Endodermal cell (in vitro differentiated cells): ENCODE data around the gene SORD. TPM values are rescaled to one million over a fixed set of nuclear protein-coding genes. Genes with fewer than 3 reads are reported as not detected.

Source experiments
- DNase-seq: peaks from one replicate; pipeline ENCODE4 v3.0.0-alpha.2; 2017
- H3K27ac ChIP-seq: 2 replicates; pipeline ENCODE4 v1.5.1; 2013; ENCODE audit warnings: mild to moderate bottlenecking, low read depth, low read length, moderate library complexity
- H3K27me3 ChIP-seq: 2 replicates; pipeline ENCODE4 v1.6.1; 2013; ENCODE audit warnings: mild to moderate bottlenecking, low read length, moderate library complexity; ENCODE audit not compliant: insufficient read depth, control insufficient read depth, poor library complexity, severe bottlenecking
- H3K36me3 ChIP-seq: 2 replicates; pipeline ENCODE4 v1.7.0; 2013; ENCODE audit warnings: mild to moderate bottlenecking, low read length, moderate library complexity; ENCODE audit not compliant: control insufficient read depth, insufficient read depth
- H3K4me1 ChIP-seq: one replicate; pipeline ENCODE4 v1.7.0; 2013; ENCODE audit warnings: low read length; ENCODE audit not compliant: control insufficient read depth, insufficient read depth
- H3K4me3 ChIP-seq: 2 replicates; pipeline ENCODE4 v1.5.1; 2013; ENCODE audit warnings: mild to moderate bottlenecking, low read length, moderate library complexity
- H3K9ac ChIP-seq: 2 replicates; pipeline ENCODE4 v1.6.1; 2013; ENCODE audit warnings: mild to moderate bottlenecking, low read length, moderate library complexity; ENCODE audit not compliant: poor library complexity, severe bottlenecking; ENCODE audit errors: extremely low read depth
- H3K9me3 ChIP-seq: 2 replicates; pipeline ENCODE4 v1.6.1; 2013; ENCODE audit warnings: mild to moderate bottlenecking, low read length, moderate library complexity; ENCODE audit not compliant: control insufficient read depth
- H3K27ac Mint-ChIP-seq: 2 replicates; pipeline ENCODE4 v1.8.0; 2020; ENCODE audit warnings: mixed read lengths
- H3K27me3 Mint-ChIP-seq: 2 replicates; pipeline ENCODE4 v1.8.0; 2021; ENCODE audit warnings: mild to moderate bottlenecking, mixed read lengths; ENCODE audit not compliant: insufficient read depth
- H3K36me3 Mint-ChIP-seq: 2 replicates; pipeline ENCODE4 v1.8.0; 2020; ENCODE audit warnings: low read depth, mixed read lengths
- H3K4me1 Mint-ChIP-seq: 2 replicates; pipeline ENCODE4 v1.8.0; 2020; ENCODE audit warnings: mixed read lengths
- H3K4me3 Mint-ChIP-seq: 2 replicates; pipeline ENCODE4 v1.8.0; 2020; ENCODE audit warnings: mild to moderate bottlenecking, moderate library complexity, mixed read lengths
- H3K9me3 Mint-ChIP-seq: 2 replicates; pipeline ENCODE4 v1.8.0; 2020; ENCODE audit warnings: mild to moderate bottlenecking, mixed read lengths
- CTCF ChIP-seq: fragments of 200-600 bp; sonication (generic); conservative IDR thresholded peaks from 2 replicates; pipeline ENCODE4 v1.5.0; 2021; ENCODE audit warnings: antibody characterized with exemption, mild to moderate bottlenecking
- WGBS, 2 experiments: methylation state at CpG; one replicate each; pipeline versions ENCODE4 v1.1.5 to v1.1.7; 2013; ENCODE audit warnings: missing lambda C conversion rate in 2 of 2, mixed read lengths in 1 of 2; ENCODE audit not compliant: insufficient coverage in 1 of 2, insufficient read length in 1 of 2; 5-methylcytosine and 5-hydroxymethylcytosine counted together
- total RNA-seq, 2 donors: library from RNA; stranded (reverse); fragmentation: NEBNext Ultra II Directional in 1 of 2; extraction: Animal tissue kit (Norgen Biotek cat#: 25700) in 1 of 2; gene quantifications; 2 replicates in 1 of 2; 3 replicates in 1 of 2; pipeline ENCODE4 v1.2.1, GENCODE V29; 2021

The SORD gene
- total RNA-seq, 2 donors from 2014 or later = 28.7 to 40.3 TPM

DNA sequence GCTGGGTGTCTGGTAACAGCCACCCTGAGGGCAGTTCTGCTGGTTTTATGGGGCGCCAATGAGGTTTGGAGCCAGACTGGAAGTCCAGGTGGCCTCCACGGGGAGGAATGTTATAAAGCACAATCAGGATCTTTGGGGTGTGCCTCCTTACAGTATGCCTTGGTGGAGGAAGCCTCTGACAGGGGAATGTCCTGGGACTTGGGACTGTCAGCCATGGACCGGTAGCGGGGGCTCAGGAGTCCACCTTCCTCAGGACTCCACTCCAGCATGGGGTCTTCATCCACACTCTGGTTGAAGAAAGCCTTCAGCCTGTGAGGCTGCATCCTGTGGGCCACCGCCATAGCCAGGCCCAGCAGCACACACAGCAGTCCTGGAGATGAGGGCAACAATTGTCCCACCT, 96.0 kb downstream of the SORD start:
- peaks cover 89% of the 10 kb centered on the region for H3K27me3 Mint-ChIP-seq

GRCh38 chr15:45120081-45120972, 97.3 kb downstream of the SORD start:
- no peak overlapping the region for H3K9ac ChIP-seq
- no peaks in the 10 kb centered on the region for H3K36me3 Mint-ChIP-seq
- DNase-seq = no peak
- H3K27ac ChIP-seq = no peak overlapping the region
- peaks cover 87% of the 10 kb centered on the region for H3K27me3 Mint-ChIP-seq
- no peaks in the 10 kb centered on the region for H3K4me1 Mint-ChIP-seq
- H3K9me3 Mint-ChIP-seq = peaks cover 7% of the 10 kb centered on the region
- TF ChIP-seq CTCF = no peak
- H3K27me3 ChIP-seq = peaks cover 85% of the 10 kb centered on the region
- H3K36me3 ChIP-seq = no peaks in the 10 kb centered on the region
- H3K9me3 ChIP-seq = no peaks in the 10 kb centered on the region
- 90 to 98% methylated on average over 7 to 10 of the region's 10 CpGs for WGBS, 2 experiments
- H3K4me1 ChIP-seq = no peaks in the 10 kb centered on the region
- no peak overlapping the region for H3K4me3 ChIP-seq
- H3K27ac Mint-ChIP-seq = no peak overlapping the region
- no peak overlapping the region for H3K4me3 Mint-ChIP-seq

More for the DNA sequence above, 96.0 kb downstream of the SORD start:
- no peaks in the 10 kb centered on the region for H3K36me3 Mint-ChIP-seq
- H3K4me1 Mint-ChIP-seq = peaks cover 3% of the 10 kb centered on the region
- H3K4me3 ChIP-seq = no peak overlapping the region
- peaks cover 85% of the 10 kb centered on the region for H3K27me3 ChIP-seq
- H3K9me3 Mint-ChIP-seq = peaks cover 7% of the 10 kb centered on the region
- no peak overlapping the region for H3K27ac Mint-ChIP-seq
- no peak for TF ChIP-seq CTCF
- no peaks in the 10 kb centered on the region for H3K36me3 ChIP-seq
- H3K4me1 ChIP-seq = no peaks in the 10 kb centered on the region
- no peak overlapping the region for H3K4me3 Mint-ChIP-seq
- no peaks in the 10 kb centered on the region for H3K9me3 ChIP-seq
- H3K27ac ChIP-seq = no peak overlapping the region
- DNase-seq = no peak
- 86 to 95% methylated on average over 4 to 5 of the region's 5 CpGs for WGBS, 2 experiments
- H3K9ac ChIP-seq = no peak overlapping the region

DNA sequence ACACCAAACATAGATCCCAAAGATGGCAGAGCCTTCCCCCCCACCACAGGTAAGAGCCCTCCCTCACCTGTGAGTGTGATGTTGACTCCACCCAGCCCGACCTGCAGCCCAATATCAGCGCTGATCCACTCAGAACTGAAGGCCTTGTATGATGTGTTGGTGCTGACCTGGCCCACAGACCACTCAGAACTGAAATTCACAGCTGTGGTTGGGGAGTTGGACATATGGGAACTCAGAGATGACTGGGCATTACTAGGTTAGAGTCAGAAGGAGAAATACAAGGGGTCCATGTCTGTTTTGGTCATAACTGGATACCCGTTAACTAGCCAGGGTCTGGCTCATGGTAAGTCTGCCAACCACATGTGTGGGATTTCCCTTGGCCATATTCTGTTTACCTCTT, 98.0 kb downstream of the SORD start:
- Histone ChIP-seq H3K27ac (no peak overlapping the region), H3K9ac (no peak overlapping the region), H3K36me3 (no peaks in the 10 kb centered on the region), H3K4me3 (no peak overlapping the region), H3K27me3 (peaks cover 85% of the 10 kb centered on the region), H3K4me1 (no peaks in the 10 kb centered on the region), H3K9me3 (no peaks in the 10 kb centered on the region)
- Mint-ChIP-seq H3K4me1 (no peaks in the 10 kb centered on the region), H3K27me3 (peaks cover 87% of the 10 kb centered on the region), H3K27ac (no peak overlapping the region), H3K36me3 (no peaks in the 10 kb centered on the region), H3K4me3 (no peak overlapping the region), H3K9me3 (peaks cover 7% of the 10 kb centered on the region)
- TF ChIP-seq CTCF = no peak
- no peak for DNase-seq
- 94% methylated on average over 3 of the region's 3 CpGs for WGBS, 2 experiments
